Measurements from ENCODE around the gene DPP9. TPM values are rescaled to one million over a fixed set of nuclear protein-coding genes. Genes with fewer than 3 reads are reported as not detected.

Gene DPP9
- total and polyA plus RNA-seq, 2 of the 13 experiments (the other 11 are each of a cell fraction or from before 2014, with no cell fraction given) = 8.4 to 25.8 TPM

DNA sequence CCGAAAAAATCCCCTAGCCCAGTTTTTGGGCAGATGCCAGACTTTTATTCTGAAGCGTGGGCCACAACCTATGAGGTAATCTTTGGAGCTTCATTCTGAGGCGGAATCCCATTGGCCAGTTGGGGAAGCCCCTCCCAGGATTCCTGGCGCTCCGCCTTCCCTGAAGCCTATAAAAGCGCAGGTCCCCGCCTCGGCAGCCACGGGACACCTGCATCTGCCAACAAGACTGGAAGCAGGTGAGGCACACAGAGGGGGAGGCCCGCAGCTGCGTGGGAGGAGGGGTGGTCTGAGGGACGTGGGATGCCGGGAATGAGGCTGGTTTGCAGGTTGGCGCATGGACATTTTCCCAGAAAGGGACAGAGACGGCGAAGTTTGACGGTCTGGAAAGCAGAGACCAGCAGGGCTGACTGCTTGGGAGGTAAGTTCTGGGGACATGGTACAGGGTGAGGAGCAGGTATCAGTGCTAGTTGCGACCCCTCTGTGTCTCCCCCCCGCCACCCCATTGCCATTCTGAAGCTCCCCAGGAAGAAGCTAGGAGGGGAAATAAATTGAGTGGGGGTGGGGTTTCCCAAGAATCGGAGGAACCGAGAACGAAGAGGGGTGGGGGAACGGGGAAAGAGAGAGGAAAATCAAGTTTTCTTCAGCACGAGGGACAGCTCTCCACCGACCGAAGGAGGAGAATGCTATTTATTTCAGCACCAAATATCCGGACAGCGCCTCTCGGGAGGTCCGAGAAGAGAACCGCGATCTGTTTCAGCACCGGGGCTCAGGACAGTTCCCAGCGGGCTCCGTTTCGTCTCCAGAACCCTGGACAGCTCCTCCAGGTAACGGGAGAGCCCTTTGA lies 45.5 kb upstream of the DPP9 start (continued):
- TF ChIP-seq FOXO4 (CRISPR knock-in tag; conservative IDR thresholded peaks at IDR 0.05) (peak; percentile 100), PRDM10 (CRISPR knock-in tag; IDR thresholded peaks at IDR 0.05; ENCODE audit: low read depth) (peak; percentile 97), ZNF343 (CRISPR knock-in tag; IDR thresholded peaks at IDR 0.05) (peak; percentile 100), PPARG (CRISPR knock-in tag; conservative IDR thresholded peaks at IDR 0.05) (peak; percentile 99), CHD4 (IDR thresholded peaks at IDR 0.05; ENCODE audit: borderline replicate concordance, low read length) (no peak), ZBTB1 (CRISPR knock-in tag; IDR thresholded peaks at IDR 0.05; ENCODE audit: borderline replicate concordance) (peak; percentile 100), ZMYM3 (CRISPR knock-in tag; IDR thresholded peaks at IDR 0.05) (peak; percentile 91), HMGXB3 (CRISPR knock-in tag; IDR thresholded peaks at IDR 0.05; ENCODE audit: borderline replicate concordance) (peak; percentile 99), HOXD1 (CRISPR knock-in tag; IDR thresholded peaks at IDR 0.05) (peak; percentile 100), ARNTL (CRISPR knock-in tag; IDR thresholded peaks at IDR 0.05) (peak; percentile 99), GABPA (IDR thresholded peaks at IDR 0.05; ENCODE audit: low read depth, low read length) (no peak), GABPA (CRISPR knock-in tag; IDR thresholded peaks at IDR 0.05; ENCODE audit: low read depth) (peak; percentile 86), NBN (conservative IDR thresholded peaks at IDR 0.05) (no peak), KLF13 (CRISPR knock-in tag; IDR thresholded peaks at IDR 0.05) (peak; percentile 100), RBFOX2 (IDR thresholded peaks at IDR 0.05; ENCODE audit: low read depth, low read length) (no peak)
- TF ChIP-seq, protein P1, sequence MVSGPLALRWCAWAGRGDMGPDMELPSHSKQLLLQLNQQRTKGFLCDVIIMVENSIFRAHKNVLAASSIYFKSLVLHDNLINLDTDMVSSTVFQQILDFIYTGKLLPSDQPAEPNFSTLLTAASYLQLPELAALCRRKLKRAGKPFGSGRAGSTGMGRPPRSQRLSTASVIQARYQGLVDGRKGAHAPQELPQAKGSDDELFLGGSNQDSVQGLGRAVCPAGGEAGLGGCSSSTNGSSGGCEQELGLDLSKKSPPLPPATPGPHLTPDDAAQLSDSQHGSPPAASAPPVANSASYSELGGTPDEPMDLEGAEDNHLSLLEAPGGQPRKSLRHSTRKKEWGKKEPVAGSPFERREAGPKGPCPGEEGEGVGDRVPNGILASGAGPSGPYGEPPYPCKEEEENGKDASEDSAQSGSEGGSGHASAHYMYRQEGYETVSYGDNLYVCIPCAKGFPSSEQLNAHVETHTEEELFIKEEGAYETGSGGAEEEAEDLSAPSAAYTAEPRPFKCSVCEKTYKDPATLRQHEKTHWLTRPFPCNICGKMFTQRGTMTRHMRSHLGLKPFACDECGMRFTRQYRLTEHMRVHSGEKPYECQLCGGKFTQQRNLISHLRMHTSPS (CRISPR knock-in tag; IDR thresholded peaks at IDR 0.05; ENCODE audit: low read depth) = peak; percentile 97
- TF ChIP-seq, protein P2, sequence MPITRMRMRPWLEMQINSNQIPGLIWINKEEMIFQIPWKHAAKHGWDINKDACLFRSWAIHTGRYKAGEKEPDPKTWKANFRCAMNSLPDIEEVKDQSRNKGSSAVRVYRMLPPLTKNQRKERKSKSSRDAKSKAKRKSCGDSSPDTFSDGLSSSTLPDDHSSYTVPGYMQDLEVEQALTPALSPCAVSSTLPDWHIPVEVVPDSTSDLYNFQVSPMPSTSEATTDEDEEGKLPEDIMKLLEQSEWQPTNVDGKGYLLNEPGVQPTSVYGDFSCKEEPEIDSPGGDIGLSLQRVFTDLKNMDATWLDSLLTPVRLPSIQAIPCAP (CRISPR knock-in tag; IDR thresholded peaks at IDR 0.05; ENCODE audit: low read depth) = peak; percentile 99
